GM18858 (cell line): ENCODE measurements around the gene SYCE1.

Source experiments
- ATAC-seq: cut with Tn5 transposase; IDR thresholded peaks from one replicate; pipeline ENCODE4 v1.9.1; 2021; ENCODE audit not compliant: unreplicated experiment

The SYCE1 gene

GRCh38 chr10:133516057-133516456 is 49.3 kb downstream of the SYCE1 start:
- ATAC-seq = no peak

- ATAC-seq = no peak
Measured at GRCh38 chr10:133515471-133515870, 49.9 kb downstream of the SYCE1 start.

DNA sequence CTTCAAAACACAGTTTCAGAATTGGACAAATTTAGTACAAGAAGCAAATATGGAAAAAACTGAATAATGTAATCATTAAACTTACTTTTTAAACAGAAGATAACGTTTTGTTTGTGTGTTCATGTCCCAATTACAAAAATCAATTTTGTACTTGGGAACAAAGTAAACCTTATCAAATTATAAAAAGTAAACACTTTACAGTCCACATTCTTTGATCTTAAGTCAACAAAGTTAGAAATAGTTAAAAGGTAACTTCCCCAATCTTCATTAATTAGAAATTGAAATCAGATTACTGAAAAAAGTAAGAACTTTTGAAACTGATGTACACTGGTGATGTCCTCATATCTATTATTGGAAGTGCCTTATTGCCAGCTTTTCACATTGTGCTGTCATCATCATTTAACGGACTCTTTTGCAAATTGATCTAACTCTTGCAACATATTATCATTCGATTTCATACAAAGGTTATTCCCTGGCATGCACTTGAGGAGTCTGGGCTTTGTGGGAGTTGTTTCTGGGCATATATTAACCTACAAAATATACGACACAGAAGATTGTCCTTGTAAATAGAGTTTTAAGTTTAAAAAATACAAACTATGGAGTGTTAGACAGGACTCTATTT is 53.4 kb downstream of the SYCE1 start:
- ATAC-seq = no peak

DNA sequence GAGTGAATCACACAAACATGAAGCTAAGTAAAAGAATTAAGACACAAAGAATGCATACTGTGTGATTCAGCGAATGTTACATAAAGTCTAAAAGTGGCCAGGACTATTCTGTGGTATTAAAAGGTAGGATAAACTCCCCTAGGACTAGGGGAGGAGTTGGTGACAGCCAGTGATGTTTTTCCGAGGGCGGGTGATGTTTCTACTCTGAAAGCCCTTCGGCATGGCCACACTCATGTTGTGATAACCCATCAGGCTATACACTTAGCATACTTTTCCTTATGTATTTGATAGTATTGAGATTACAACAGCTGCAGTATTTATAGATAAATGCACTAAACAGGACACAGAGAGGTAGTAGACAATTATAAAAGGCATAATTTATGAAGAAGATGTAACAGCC is 54.0 kb downstream of the SYCE1 start:
- no peak for ATAC-seq

DNA sequence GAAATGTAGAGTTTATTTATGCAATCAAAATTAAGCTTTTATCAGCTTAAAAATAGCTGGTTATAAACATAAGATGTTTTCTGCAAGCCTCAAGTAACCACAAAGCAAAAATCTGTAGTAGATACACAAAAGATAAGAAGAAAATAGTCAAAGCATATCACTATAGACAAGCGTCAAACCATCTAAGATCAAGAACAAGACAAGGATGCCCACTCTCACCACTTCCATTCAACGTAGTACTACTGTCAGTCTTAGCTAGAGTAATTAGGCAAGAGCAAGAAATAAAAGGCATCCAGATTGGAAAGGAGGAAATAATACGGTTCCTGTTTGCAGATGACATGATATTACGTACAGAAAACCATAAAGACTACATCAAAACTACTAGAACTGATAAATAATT is 55.7 kb downstream of the SYCE1 start:
- no peak for ATAC-seq
